Measurements from ENCODE around the gene CLEC4A.
A peak's percentile ranks its signal among the peaks of the same experiment; 100 is the strongest.
"Not testable (repeated sequence)": the region's sequence is repeated elsewhere in the genome, so short reads cannot be mapped to it uniquely, and the experiment has no call there.

The CLEC4A gene

GRCh38 chr12:8133636-8134397 lies 10.4 kb downstream of the CLEC4A start:
- H3K9ac ChIP-seq (ENCODE audit: low read length in 2 of 2); H3K4me3 ChIP-seq (ENCODE audit: low read length in 2 of 2); H3K36me3 ChIP-seq (ENCODE audit: control insufficient read depth in 2 of 2, insufficient read depth in 2 of 2, low read length in 2 of 2); H3K9me3 ChIP-seq (ENCODE audit: control insufficient read depth in 2 of 2, low read length in 2 of 2); H3K27me3 ChIP-seq (ENCODE audit: control insufficient read depth in 1 of 2, insufficient read depth in 2 of 2, low read length in 2 of 2); H3K27ac ChIP-seq (ENCODE audit: low read length); H3K4me1 ChIP-seq (ENCODE audit: control insufficient read depth, insufficient read depth, low read length): not testable (repeated sequence)

GRCh38 chr12:8134398-8134930 lies 11.0 kb downstream of the CLEC4A start:
- not testable (repeated sequence) for H3K9ac ChIP-seq (ENCODE audit: low read length in 2 of 2); H3K9me3 ChIP-seq (ENCODE audit: control insufficient read depth in 2 of 2, low read length in 2 of 2); H3K27me3 ChIP-seq (ENCODE audit: control insufficient read depth in 1 of 2, insufficient read depth in 2 of 2, low read length in 2 of 2); H3K27ac ChIP-seq (ENCODE audit: low read length); H3K36me3 ChIP-seq (ENCODE audit: control insufficient read depth in 2 of 2, insufficient read depth in 2 of 2, low read length in 2 of 2); H3K4me3 ChIP-seq (ENCODE audit: low read length in 2 of 2); H3K4me1 ChIP-seq (ENCODE audit: control insufficient read depth, insufficient read depth, low read length)

DNA sequence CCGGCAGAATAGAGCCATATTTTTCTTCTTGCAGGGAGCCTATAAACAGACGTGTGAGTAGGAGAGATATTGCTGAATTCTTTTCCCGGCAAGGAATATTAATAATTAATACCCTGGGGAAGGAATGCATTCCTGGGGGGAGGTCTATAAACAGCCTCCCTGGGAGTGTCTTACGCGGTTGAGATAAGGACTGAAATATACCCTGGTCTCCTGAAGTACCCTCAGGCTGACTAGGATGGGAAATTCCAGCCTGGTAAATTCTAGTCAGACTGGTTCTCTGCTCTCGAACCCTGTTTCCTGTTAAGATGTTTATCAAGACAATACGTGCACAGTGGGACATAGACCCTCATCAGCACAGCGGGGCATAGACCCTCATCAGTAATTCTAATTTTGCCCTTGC lies 18.2 kb downstream of the CLEC4A start:
- not testable (repeated sequence) for H3K36me3 ChIP-seq (ENCODE audit: control insufficient read depth in 2 of 2, insufficient read depth in 2 of 2, low read length in 2 of 2); H3K4me3 ChIP-seq (ENCODE audit: low read length in 2 of 2); H3K27ac ChIP-seq (ENCODE audit: low read length)

GRCh38 chr12:8143261-8143660 lies 19.8 kb downstream of the CLEC4A start:
- H3K27me3 ChIP-seq (ENCODE audit: control insufficient read depth in 1 of 2, insufficient read depth in 2 of 2, low read length in 2 of 2) = peaks cover 0 to 2% of the 10 kb centered on the region in 2 donors
- no peak overlapping the region for H3K27ac ChIP-seq (ENCODE audit: low read length)
- peaks cover 5% of the 10 kb centered on the region for H3K4me1 ChIP-seq (ENCODE audit: control insufficient read depth, insufficient read depth, low read length)
- no peaks in the 10 kb centered on the region for H3K36me3 ChIP-seq (ENCODE audit: control insufficient read depth in 2 of 2, insufficient read depth in 2 of 2, low read length in 2 of 2)
- no peak overlapping the region for H3K9ac ChIP-seq (ENCODE audit: low read length in 2 of 2)
- no peaks in the 10 kb centered on the region for H3K9me3 ChIP-seq (ENCODE audit: control insufficient read depth in 2 of 2, low read length in 2 of 2)
- H3K4me3 ChIP-seq (ENCODE audit: low read length in 2 of 2) = no peak overlapping the region

More for the DNA sequence above, 18.2 kb downstream of the CLEC4A start:
- H3K9me3 ChIP-seq (ENCODE audit: control insufficient read depth in 2 of 2, low read length in 2 of 2); H3K4me1 ChIP-seq (ENCODE audit: control insufficient read depth, insufficient read depth, low read length); H3K9ac ChIP-seq (ENCODE audit: low read length in 2 of 2); H3K27me3 ChIP-seq (ENCODE audit: control insufficient read depth in 1 of 2, insufficient read depth in 2 of 2, low read length in 2 of 2): not testable (repeated sequence)

GRCh38 chr12:8145754-8146441 lies 22.5 kb downstream of the CLEC4A start:
- no peak overlapping the region for H3K9ac ChIP-seq (ENCODE audit: low read length in 2 of 2)
- no peaks in the 10 kb centered on the region for H3K9me3 ChIP-seq (ENCODE audit: control insufficient read depth in 2 of 2, low read length in 2 of 2)
- H3K36me3 ChIP-seq (ENCODE audit: control insufficient read depth in 2 of 2, insufficient read depth in 2 of 2, low read length in 2 of 2) = no peaks in the 10 kb centered on the region
- H3K4me3 ChIP-seq (ENCODE audit: low read length in 2 of 2) = peak overlapping the region in 1 of 2 donors; percentile 61
- peaks cover 5% of the 10 kb centered on the region for H3K4me1 ChIP-seq (ENCODE audit: control insufficient read depth, insufficient read depth, low read length)
- no peak overlapping the region for H3K27ac ChIP-seq (ENCODE audit: low read length)
- peaks cover 0 to 2% of the 10 kb centered on the region in 2 donors for H3K27me3 ChIP-seq (ENCODE audit: control insufficient read depth in 1 of 2, insufficient read depth in 2 of 2, low read length in 2 of 2)

GRCh38 chr12:8146442-8146771 lies 23.0 kb downstream of the CLEC4A start:
- peaks cover 5% of the 10 kb centered on the region for H3K4me1 ChIP-seq (ENCODE audit: control insufficient read depth, insufficient read depth, low read length)
- H3K9me3 ChIP-seq (ENCODE audit: control insufficient read depth in 2 of 2, low read length in 2 of 2) = no peaks in the 10 kb centered on the region
- H3K27ac ChIP-seq (ENCODE audit: low read length) = no peak overlapping the region
- H3K27me3 ChIP-seq (ENCODE audit: control insufficient read depth in 1 of 2, insufficient read depth in 2 of 2, low read length in 2 of 2) = peaks cover 0 to 2% of the 10 kb centered on the region in 2 donors
- H3K9ac ChIP-seq (ENCODE audit: low read length in 2 of 2) = no peak overlapping the region
- no peaks in the 10 kb centered on the region for H3K36me3 ChIP-seq (ENCODE audit: control insufficient read depth in 2 of 2, insufficient read depth in 2 of 2, low read length in 2 of 2)
- peak overlapping the region in 1 of 2 donors; percentile 61 for H3K4me3 ChIP-seq (ENCODE audit: low read length in 2 of 2)

DNA sequence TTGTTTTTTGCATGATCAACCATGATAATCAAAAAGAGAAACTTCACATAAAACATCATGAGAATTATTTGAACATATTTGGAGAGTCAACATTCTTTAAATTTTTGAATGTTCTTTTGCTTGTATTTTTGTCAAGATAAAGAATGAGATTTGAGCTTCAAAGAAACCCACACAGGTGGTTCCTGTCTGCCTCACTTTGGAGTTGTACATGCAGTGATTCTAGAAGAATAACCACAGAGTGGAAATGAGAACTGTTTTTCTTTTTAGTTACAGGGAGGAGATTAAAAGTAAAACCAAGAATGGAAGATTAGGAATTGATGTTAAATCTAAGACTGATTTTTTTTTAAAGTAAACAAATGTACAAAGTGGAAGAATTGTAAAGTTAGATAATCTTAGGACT lies 31.1 kb downstream of the CLEC4A start:
- Histone ChIP-seq H3K9me3 (ENCODE audit: control insufficient read depth in 2 of 2, low read length in 2 of 2) (no peaks in the 10 kb centered on the region), H3K4me1 (ENCODE audit: control insufficient read depth, insufficient read depth, low read length) (no peaks in the 10 kb centered on the region), H3K27ac (ENCODE audit: low read length) (no peak overlapping the region), H3K36me3 (ENCODE audit: control insufficient read depth in 2 of 2, insufficient read depth in 2 of 2, low read length in 2 of 2) (no peaks in the 10 kb centered on the region), H3K27me3 (ENCODE audit: control insufficient read depth in 1 of 2, insufficient read depth in 2 of 2, low read length in 2 of 2) (peaks cover 0 to 2% of the 10 kb centered on the region in 2 donors), H3K4me3 (ENCODE audit: low read length in 2 of 2) (no peak overlapping the region), H3K9ac (ENCODE audit: low read length in 2 of 2) (no peak overlapping the region)

GRCh38 chr12:8156416-8156815 lies 33.0 kb downstream of the CLEC4A start:
- no peak overlapping the region for H3K9ac ChIP-seq (ENCODE audit: low read length in 2 of 2)
- H3K4me3 ChIP-seq (ENCODE audit: low read length in 2 of 2) = no peak overlapping the region
- no peak overlapping the region for H3K27ac ChIP-seq (ENCODE audit: low read length)
- no peaks in the 10 kb centered on the region for H3K4me1 ChIP-seq (ENCODE audit: control insufficient read depth, insufficient read depth, low read length)
- H3K27me3 ChIP-seq (ENCODE audit: control insufficient read depth in 1 of 2, insufficient read depth in 2 of 2, low read length in 2 of 2) = peaks cover 0 to 2% of the 10 kb centered on the region in 2 donors
- no peaks in the 10 kb centered on the region for H3K9me3 ChIP-seq (ENCODE audit: control insufficient read depth in 2 of 2, low read length in 2 of 2)
- no peaks in the 10 kb centered on the region for H3K36me3 ChIP-seq (ENCODE audit: control insufficient read depth in 2 of 2, insufficient read depth in 2 of 2, low read length in 2 of 2)

DNA sequence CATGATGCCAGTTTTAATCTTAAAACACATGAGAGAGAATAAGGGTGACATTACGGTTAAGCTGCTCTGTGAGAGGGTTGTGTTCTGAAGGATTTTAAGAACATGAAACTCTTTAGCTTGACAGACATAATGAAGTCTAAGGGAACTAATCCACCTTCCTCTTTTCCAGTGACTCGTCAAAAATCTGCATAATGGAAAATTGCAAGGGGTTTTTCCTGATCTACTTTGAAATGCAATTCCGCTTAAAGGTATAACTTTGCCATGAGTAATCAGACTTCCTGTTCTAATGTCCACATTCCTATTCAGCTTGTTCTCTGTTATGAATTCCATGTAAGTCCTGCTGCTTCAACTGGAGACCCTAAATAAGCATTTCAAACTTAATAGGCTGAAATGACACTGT lies 33.4 kb downstream of the CLEC4A start, which contains the start of gene ZNF705A:
ZNF705A (plus strand) TSS at position 171 of the 400 bp plus-strand sequence. CDS start 15,611 bp downstream, outside the sequence.
- Histone ChIP-seq H3K9me3 (ENCODE audit: control insufficient read depth in 2 of 2, low read length in 2 of 2) (no peaks in the 10 kb centered on the region), H3K27ac (ENCODE audit: low read length) (no peak within 1 kb of the TSS), H3K27me3 (ENCODE audit: control insufficient read depth in 1 of 2, insufficient read depth in 2 of 2, low read length in 2 of 2) (peaks cover 0 to 2% of the 10 kb centered on the region in 2 donors), H3K4me1 (ENCODE audit: control insufficient read depth, insufficient read depth, low read length) (no peaks in the 10 kb centered on the region), H3K4me3 (ENCODE audit: low read length in 2 of 2) (no peak within 1 kb of the TSS), H3K9ac (ENCODE audit: low read length in 2 of 2) (no peak within 1 kb of the TSS), H3K36me3 (ENCODE audit: control insufficient read depth in 2 of 2, insufficient read depth in 2 of 2, low read length in 2 of 2) (no peaks in the 10 kb centered on the region)

- H3K9ac ChIP-seq (ENCODE audit: low read length in 2 of 2) = no peak overlapping the region
These were observed 34.2 kb downstream of the CLEC4A start for GRCh38 chr12:8157484-8158198.

More at GRCh38 chr12:8157484-8158198, 34.2 kb downstream of the CLEC4A start:
- Histone ChIP-seq H3K9me3 (ENCODE audit: control insufficient read depth in 2 of 2, low read length in 2 of 2) (no peaks in the 10 kb centered on the region), H3K27me3 (ENCODE audit: control insufficient read depth in 1 of 2, insufficient read depth in 2 of 2, low read length in 2 of 2) (peaks cover 0 to 2% of the 10 kb centered on the region in 2 donors), H3K36me3 (ENCODE audit: control insufficient read depth in 2 of 2, insufficient read depth in 2 of 2, low read length in 2 of 2) (no peaks in the 10 kb centered on the region), H3K27ac (ENCODE audit: low read length) (no peak overlapping the region), H3K4me1 (ENCODE audit: control insufficient read depth, insufficient read depth, low read length) (no peaks in the 10 kb centered on the region), H3K4me3 (ENCODE audit: low read length in 2 of 2) (no peak overlapping the region)
